ENCODE measurements around the gene TSPEAR. TPM values are rescaled to one million over a fixed set of nuclear protein-coding genes. Genes with fewer than 3 reads are reported as not detected.
A peak's percentile ranks its signal among the peaks of the same experiment; 100 is the strongest.

TSPEAR gene
- total RNA-seq, 1 experiment from 2014 or later: not detected

GRCh38 chr21:44708213-44708865 lies 3.0 kb downstream of the TSPEAR start:
- Mint-ChIP-seq H3K27me3 (ENCODE audit: insufficient read depth, unreplicated experiment) (peaks cover 61% of the 10 kb centered on the region), H3K9me3 (ENCODE audit: unreplicated experiment) (no peaks in the 10 kb centered on the region), H3K4me3 (ENCODE audit: unreplicated experiment) (peak overlapping the region; percentile 30), H3K27ac (ENCODE audit: low read depth, unreplicated experiment) (no peak overlapping the region), H3K36me3 (ENCODE audit: insufficient read depth, unreplicated experiment) (no peaks in the 10 kb centered on the region), H3K4me1 (ENCODE audit: insufficient read depth, unreplicated experiment) (no peaks in the 10 kb centered on the region)
- no peak for DNase-seq (ENCODE audit: unreplicated experiment)
- intact Hi-C loops (cut with micrococcal nuclease): no loop called here
- no TSS peak for BruUV-seq (replicated peaks)
- ChIA-PET POLR2A (no interaction called here), CTCF (interaction anchor here (0.6 to 1.4 kb wide), 3 partner anchors 53 to 811 kb away, joined by 3 read pairs; no protein-coding TSS in a partner anchor)
- no peak for TF ChIP-seq CTCF (IDR thresholded peaks at IDR 0.05; ENCODE audit: unreplicated experiment)

GRCh38 chr21:44706706-44707581 lies 4.4 kb downstream of the TSPEAR start:
- no peaks in the 10 kb centered on the region for H3K4me1 Mint-ChIP-seq (ENCODE audit: insufficient read depth, unreplicated experiment)
- no peaks in the 10 kb centered on the region for H3K9me3 Mint-ChIP-seq (ENCODE audit: unreplicated experiment)
- intact Hi-C loops (cut with micrococcal nuclease): no loop called here
- H3K27ac Mint-ChIP-seq (ENCODE audit: low read depth, unreplicated experiment): no peak overlapping the region
- H3K36me3 Mint-ChIP-seq (ENCODE audit: insufficient read depth, unreplicated experiment): no peaks in the 10 kb centered on the region
- H3K27me3 Mint-ChIP-seq (ENCODE audit: insufficient read depth, unreplicated experiment): peaks cover 62% of the 10 kb centered on the region
- no peak for DNase-seq (ENCODE audit: unreplicated experiment)
- ChIA-PET CTCF (interaction anchor here (0.5 to 1.2 kb wide), 2 partner anchors 12 to 285 kb away, joined by 3 to 4 read pairs; no protein-coding TSS in a partner anchor), POLR2A (no interaction called here)
- BruUV-seq (replicated peaks): no TSS peak
- no peak overlapping the region for H3K4me3 Mint-ChIP-seq (ENCODE audit: unreplicated experiment)
- no peak for TF ChIP-seq CTCF (IDR thresholded peaks at IDR 0.05; ENCODE audit: unreplicated experiment)

GRCh38 chr21:44706026-44706705 lies 5.2 kb downstream of the TSPEAR start:
- POLR2A ChIA-PET: no interaction called here
- Mint-ChIP-seq H3K9me3 (ENCODE audit: unreplicated experiment) (no peaks in the 10 kb centered on the region), H3K4me3 (ENCODE audit: unreplicated experiment) (no peak overlapping the region), H3K27me3 (ENCODE audit: insufficient read depth, unreplicated experiment) (peaks cover 56% of the 10 kb centered on the region), H3K4me1 (ENCODE audit: insufficient read depth, unreplicated experiment) (no peaks in the 10 kb centered on the region), H3K27ac (ENCODE audit: low read depth, unreplicated experiment) (no peak overlapping the region), H3K36me3 (ENCODE audit: insufficient read depth, unreplicated experiment) (no peaks in the 10 kb centered on the region)
- BruUV-seq (replicated peaks): no TSS peak
- intact Hi-C loops (cut with micrococcal nuclease): no loop called here
- TF ChIP-seq CTCF (IDR thresholded peaks at IDR 0.05; ENCODE audit: unreplicated experiment): no peak
- DNase-seq (ENCODE audit: unreplicated experiment): no peak
- CTCF ChIA-PET: interaction anchor here (1.2 kb wide), 1 partner anchor 12 kb away, joined by 4 read pairs; no protein-coding TSS in a partner anchor

- no peak for TF ChIP-seq CTCF (IDR thresholded peaks at IDR 0.05; ENCODE audit: unreplicated experiment)
- intact Hi-C loops (cut with micrococcal nuclease): no loop called here
- Mint-ChIP-seq H3K9me3 (ENCODE audit: unreplicated experiment) (no peaks in the 10 kb centered on the region), H3K4me3 (ENCODE audit: unreplicated experiment) (no peak overlapping the region), H3K4me1 (ENCODE audit: insufficient read depth, unreplicated experiment) (no peaks in the 10 kb centered on the region), H3K27ac (ENCODE audit: low read depth, unreplicated experiment) (no peak overlapping the region), H3K36me3 (ENCODE audit: insufficient read depth, unreplicated experiment) (no peaks in the 10 kb centered on the region), H3K27me3 (ENCODE audit: insufficient read depth, unreplicated experiment) (peaks cover 48% of the 10 kb centered on the region)
- no TSS peak for BruUV-seq (replicated peaks)
- DNase-seq (ENCODE audit: unreplicated experiment): no peak
- POLR2A ChIA-PET: no interaction called here
- CTCF ChIA-PET: no interaction called here
Measured at GRCh38 chr21:44704636-44705001, 6.8 kb downstream of the TSPEAR start.
